Measurements from ENCODE around the gene ABCB11.
A peak's percentile ranks its signal among the peaks of the same experiment; 100 is the strongest.

ABCB11 gene

DNA sequence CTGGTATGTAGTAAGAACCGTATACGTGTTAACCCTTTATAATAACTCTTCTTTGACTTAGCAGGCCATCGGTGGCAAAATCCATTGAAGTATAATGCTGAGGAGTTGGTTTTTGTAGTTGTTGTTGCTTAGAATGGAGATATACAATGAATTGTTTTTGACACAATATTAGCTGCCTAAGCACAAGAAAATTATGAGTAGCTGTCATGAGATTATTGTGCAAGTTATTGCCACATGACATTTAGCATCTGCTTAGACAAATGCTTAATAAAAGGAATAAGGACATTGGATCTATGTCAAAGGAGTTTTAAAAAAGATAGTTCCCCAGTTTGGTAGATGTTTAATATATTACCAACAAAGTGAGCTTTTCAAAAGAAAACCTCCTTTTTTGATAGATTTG lies 59.9 kb downstream of the ABCB11 start:
- peak overlapping the region in 1 of 2 donors; percentile 21 for H3K27ac ChIP-seq
- H3K4me3 ChIP-seq = no peak overlapping the region
- no peak for TF ChIP-seq CTCF (IDR thresholded peaks at IDR 0.05)
- DNase-seq (ENCODE audit: low spot score) = no peak

DNA sequence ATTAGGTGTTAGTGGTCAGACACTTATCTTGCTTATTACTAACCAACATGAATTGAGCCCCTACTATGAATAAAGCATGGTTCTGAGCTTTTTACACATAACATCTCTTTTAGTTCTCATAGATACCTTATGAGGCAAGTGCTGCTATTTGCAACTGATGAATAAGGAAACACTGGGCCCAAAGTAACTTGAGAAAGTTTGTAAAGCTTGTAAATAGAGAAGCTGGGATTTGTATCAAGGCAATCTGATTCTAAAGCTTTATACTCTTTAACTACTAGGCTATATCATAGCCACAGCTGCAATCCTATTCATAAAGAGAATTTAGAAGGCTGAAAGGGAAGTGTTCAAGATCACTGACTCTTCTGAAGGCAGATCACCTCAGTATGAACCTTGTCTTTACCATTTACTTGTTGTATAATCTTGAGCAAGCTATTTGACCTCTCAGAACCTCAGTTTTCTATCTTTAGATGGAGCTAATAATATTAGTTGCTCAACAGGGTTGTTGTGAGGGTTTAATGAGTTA lies 60.4 kb downstream of the ABCB11 start:
- Histone ChIP-seq H3K4me3 (no peak overlapping the region), H3K27ac (peak overlapping the region in 1 of 2 donors; percentile 21)
- TF ChIP-seq CTCF (IDR thresholded peaks at IDR 0.05) = no peak
- no peak for DNase-seq (ENCODE audit: low spot score)

- no peak for DNase-seq (ENCODE audit: low spot score)
- TF ChIP-seq CTCF (IDR thresholded peaks at IDR 0.05) = no peak
- no peak overlapping the region for H3K4me3 ChIP-seq
- no peak overlapping the region for H3K27ac ChIP-seq
Observed at GRCh38 chr2:168969865-168970264, 61.3 kb downstream of the ABCB11 start.

GRCh38 chr2:168968342-168968741 lies 62.8 kb downstream of the ABCB11 start:
- Histone ChIP-seq H3K27ac (no peak overlapping the region), H3K4me3 (no peak overlapping the region)
- no peak for TF ChIP-seq CTCF (IDR thresholded peaks at IDR 0.05)
- DNase-seq (ENCODE audit: low spot score) = no peak

GRCh38 chr2:168964251-168964807 lies 66.8 kb downstream of the ABCB11 start:
- H3K4me3 ChIP-seq = no peak overlapping the region
- H3K27ac ChIP-seq = no peak overlapping the region
- no peak for DNase-seq (ENCODE audit: low spot score)
- TF ChIP-seq CTCF (IDR thresholded peaks at IDR 0.05) = no peak

DNA sequence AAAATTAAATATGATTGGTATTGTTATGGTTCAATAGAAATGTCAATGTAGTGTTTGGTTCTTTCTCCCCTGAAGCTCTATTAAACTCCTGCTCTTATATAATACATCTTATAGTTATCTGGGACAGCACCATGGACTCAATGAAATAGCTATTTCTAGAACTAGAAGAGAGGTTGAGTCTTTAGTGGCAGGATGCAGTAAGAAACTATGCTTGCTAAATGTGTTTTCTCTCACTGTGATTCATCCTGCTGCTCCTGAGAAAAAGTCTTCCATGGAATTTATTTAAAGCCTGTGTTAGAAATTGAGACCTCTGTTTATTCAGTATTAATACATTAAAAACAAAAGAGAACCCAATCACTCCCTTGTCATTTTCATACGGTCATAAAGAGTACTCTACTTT lies 68.5 kb downstream of the ABCB11 start:
- Histone ChIP-seq H3K4me3 (no peak overlapping the region), H3K27ac (no peak overlapping the region)
- no peak for TF ChIP-seq CTCF (IDR thresholded peaks at IDR 0.05)
- DNase-seq (ENCODE audit: low spot score) = no peak

- no peak overlapping the region for H3K27ac ChIP-seq
- no peak for DNase-seq (ENCODE audit: low spot score)
- no peak for TF ChIP-seq CTCF (IDR thresholded peaks at IDR 0.05)
- no peak overlapping the region for H3K4me3 ChIP-seq
Observed at GRCh38 chr2:168961450-168962229, 69.5 kb downstream of the ABCB11 start.

Measured in coronary artery (tissue), 2 donors.